NOMO-1 treated with dmso at 0.1 percent for 144 hours (cell line): Measurements from ENCODE around the gene FAM174C.

Experiments used
- DNase-seq: peaks from one replicate; lab custom pipeline; 2025; ENCODE audit not compliant: unreplicated experiment; lab: John Stamatoyannopoulos, UW

The FAM174C gene

GRCh38 chr19:1275260-1275975, at the start of gene FAM174C:
Gene FAM174C, plus strand, starts transcription at chr19:1275530. Its CDS starts 20 bp downstream, at chr19:1275550.
- DNase-seq = peak; percentile 92

- DNase-seq = no peak
Observed at GRCh38 chr19:1226227-1226518, 49.2 kb upstream of the FAM174C start.

- no peak for DNase-seq
Observed at GRCh38 chr19:1226522-1227303, 48.6 kb upstream of the FAM174C start.

GRCh38 chr19:1227304-1228054, 47.9 kb upstream of the FAM174C start:
- no peak for DNase-seq

- DNase-seq = no peak
Observed at GRCh38 chr19:1228161-1228957, 47.0 kb upstream of the FAM174C start.

- no peak for DNase-seq
Observed at GRCh38 chr19:1229056-1229923, 46.0 kb upstream of the FAM174C start.

GRCh38 chr19:1229924-1230782, 45.2 kb upstream of the FAM174C start:
- no peak for DNase-seq

- no peak for DNase-seq
Observed at GRCh38 chr19:1230783-1231489, 44.4 kb upstream of the FAM174C start.

GRCh38 chr19:1231729-1232637, 43.3 kb upstream of the FAM174C start:
- DNase-seq = no peak

GRCh38 chr19:1232652-1233072, 42.7 kb upstream of the FAM174C start:
- DNase-seq = no peak

- no peak for DNase-seq
Observed at GRCh38 chr19:1233115-1233667, 42.1 kb upstream of the FAM174C start.

GRCh38 chr19:1234051-1234954, 41.0 kb upstream of the FAM174C start:
- no peak for DNase-seq

GRCh38 chr19:1234955-1235380, 40.4 kb upstream of the FAM174C start:
- DNase-seq = no peak

- no peak for DNase-seq
Observed at GRCh38 chr19:1235625-1236538, 39.4 kb upstream of the FAM174C start.

- DNase-seq = no peak
Observed at GRCh38 chr19:1236576-1236975, 38.8 kb upstream of the FAM174C start.
